ENCODE measurements around the gene PRXL2A. TPM values are rescaled to one million over a fixed set of nuclear protein-coding genes. Genes with fewer than 3 reads are reported as not detected.

The PRXL2A gene
- total and polyA plus RNA-seq, 2 of the 4 experiments (the other 2 are of a cell fraction): 0.90 to 0.92 TPM

GRCh38 chr10:80485076-80485945 is 77.0 kb downstream of the PRXL2A start:
- ChIA-PET CTCF (interaction anchor here (1.2 kb wide), 1 partner anchor 21 kb away, joined by 3 read pairs; no protein-coding TSS in a partner anchor), POLR2A (ENCODE audit: unreplicated experiment) (no interaction called here)
- ATAC-seq (ENCODE audit: low read depth) (no peak), DNase-seq (no peak)
- intact Hi-C loops (cut with micrococcal nuclease) (no loop called here), in situ Hi-C loops (cut with MboI; ENCODE audit: low sequenced_read_pairs) (no loop called here), dilution Hi-C loops (cut with HindIII; ENCODE audit: low sequenced_read_pairs, unreplicated experiment) (no loop called here)
- Histone ChIP-seq H4K91ac (ENCODE audit: insufficient read depth, low read depth, low read length) (no peak overlapping the region), H2AK9ac (replicated peaks; ENCODE audit: low read depth, low read length, poor library complexity) (no peak overlapping the region), H3K18ac (ENCODE audit: low read depth, low read length) (no peak overlapping the region), H3K4me3 (ENCODE audit: insufficient read depth, low read depth, low read length) (no peak overlapping the region), H2BK15ac (ENCODE audit: low read depth, low read length) (no peak overlapping the region), H4K8ac (ENCODE audit: low read depth in 2 of 2, low read length in 2 of 2) (no peak overlapping the region), H3K27ac (ENCODE audit: insufficient read depth, low read length) (no peak overlapping the region), H2AFZ (replicated peaks; ENCODE audit: low read length, poor library complexity) (no peak overlapping the region), H3K36me3 (ENCODE audit: control insufficient read depth, insufficient read depth, low read length) (peaks cover 11% of the 10 kb centered on the region), H3K4me2 (ENCODE audit: low read depth, low read length) (no peak overlapping the region), H3K79me1 (ENCODE audit: low read depth in 1 of 2, low read length in 2 of 2) (peaks cover 46 to 74% of the 10 kb centered on the region in 2 experiments), H3K4me1 (ENCODE audit: control insufficient read depth, insufficient read depth, low read length) (peaks cover 2% of the 10 kb centered on the region), H2BK120ac (ENCODE audit: low read depth, low read length) (no peak overlapping the region), H2AK5ac (ENCODE audit: low read depth, low read length) (no peak overlapping the region), H3K14ac (replicated peaks; ENCODE audit: low read depth, low read length) (no peak overlapping the region), H4K5ac (ENCODE audit: low read depth, low read length) (no peak overlapping the region), H2BK5ac (ENCODE audit: low read depth, low read length, poor library complexity, severe bottlenecking) (no peak overlapping the region), H3K23ac (ENCODE audit: low read depth, low read length) (no peak overlapping the region), H3K27me3 (ENCODE audit: control insufficient read depth, insufficient read depth, low read length) (no peaks in the 10 kb centered on the region), H3K9ac (ENCODE audit: low read depth, low read length) (no peak overlapping the region), H3K9me3 (ENCODE audit: control insufficient read depth, insufficient read depth, low read length) (no peaks in the 10 kb centered on the region), H4K20me1 (ENCODE audit: insufficient read depth, low read length) (peaks cover 42% of the 10 kb centered on the region), H3K56ac (ENCODE audit: extremely low read depth, insufficient read depth, low read length) (no peak overlapping the region), H3K9me1 (ENCODE audit: insufficient read depth, low read length) (peaks cover 28% of the 10 kb centered on the region), H2BK20ac (ENCODE audit: low read depth, low read length) (no peak overlapping the region), H3K4ac (ENCODE audit: low read depth, low read length) (no peak overlapping the region)
- no CpG with 5 or more reads among the region's 10 CpGs for WGBS, 2 experiments (ENCODE audit: extremely low coverage in 2 of 2, insufficient read length in 1 of 2)
- TF ChIP-seq BHLHE40 (IDR thresholded peaks at IDR 0.05; ENCODE audit: low read depth, low read length) (no peak), POLR2A (IDR thresholded peaks at IDR 0.05; ENCODE audit: low read depth, low read length) (no peak), RCOR1 (IDR thresholded peaks at IDR 0.05; ENCODE audit: insufficient replicate concordance, low read length) (no peak), MAFK (IDR thresholded peaks at IDR 0.05; ENCODE audit: low read depth, low read length) (no peak), CHD1 (IDR thresholded peaks at IDR 0.05; ENCODE audit: low read depth, low read length) (no peak), MXI1 (IDR thresholded peaks at IDR 0.05; ENCODE audit: borderline replicate concordance, low read depth, low read length) (no peak), RFX5 (IDR thresholded peaks at IDR 0.05; ENCODE audit: low read depth, low read length) (no peak), RAD21 (IDR thresholded peaks at IDR 0.05; ENCODE audit: low read length) (no peak), CEBPB (IDR thresholded peaks at IDR 0.05; ENCODE audit: low read depth, low read length) (no peak)
- TF ChIP-seq, protein P1, sequence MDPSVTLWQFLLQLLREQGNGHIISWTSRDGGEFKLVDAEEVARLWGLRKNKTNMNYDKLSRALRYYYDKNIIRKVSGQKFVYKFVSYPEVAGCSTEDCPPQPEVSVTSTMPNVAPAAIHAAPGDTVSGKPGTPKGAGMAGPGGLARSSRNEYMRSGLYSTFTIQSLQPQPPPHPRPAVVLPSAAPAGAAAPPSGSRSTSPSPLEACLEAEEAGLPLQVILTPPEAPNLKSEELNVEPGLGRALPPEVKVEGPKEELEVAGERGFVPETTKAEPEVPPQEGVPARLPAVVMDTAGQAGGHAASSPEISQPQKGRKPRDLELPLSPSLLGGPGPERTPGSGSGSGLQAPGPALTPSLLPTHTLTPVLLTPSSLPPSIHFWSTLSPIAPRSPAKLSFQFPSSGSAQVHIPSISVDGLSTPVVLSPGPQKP (IDR thresholded peaks at IDR 0.05; ENCODE audit: borderline replicate concordance, low read depth, low read length): no peak
- TF ChIP-seq, protein P2, sequence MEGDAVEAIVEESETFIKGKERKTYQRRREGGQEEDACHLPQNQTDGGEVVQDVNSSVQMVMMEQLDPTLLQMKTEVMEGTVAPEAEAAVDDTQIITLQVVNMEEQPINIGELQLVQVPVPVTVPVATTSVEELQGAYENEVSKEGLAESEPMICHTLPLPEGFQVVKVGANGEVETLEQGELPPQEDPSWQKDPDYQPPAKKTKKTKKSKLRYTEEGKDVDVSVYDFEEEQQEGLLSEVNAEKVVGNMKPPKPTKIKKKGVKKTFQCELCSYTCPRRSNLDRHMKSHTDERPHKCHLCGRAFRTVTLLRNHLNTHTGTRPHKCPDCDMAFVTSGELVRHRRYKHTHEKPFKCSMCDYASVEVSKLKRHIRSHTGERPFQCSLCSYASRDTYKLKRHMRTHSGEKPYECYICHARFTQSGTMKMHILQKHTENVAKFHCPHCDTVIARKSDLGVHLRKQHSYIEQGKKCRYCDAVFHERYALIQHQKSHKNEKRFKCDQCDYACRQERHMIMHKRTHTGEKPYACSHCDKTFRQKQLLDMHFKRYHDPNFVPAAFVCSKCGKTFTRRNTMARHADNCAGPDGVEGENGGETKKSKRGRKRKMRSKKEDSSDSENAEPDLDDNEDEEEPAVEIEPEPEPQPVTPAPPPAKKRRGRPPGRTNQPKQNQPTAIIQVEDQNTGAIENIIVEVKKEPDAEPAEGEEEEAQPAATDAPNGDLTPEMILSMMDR (conservative IDR thresholded peaks at IDR 0.05; ENCODE audit: low read depth, low read length): no peak
- BruUV-seq (replicated peaks): no TSS peak

Data from IMR-90 (cell line).